WERI-Rb-1 (cell line): ENCODE results near the gene PLCL1.

Experiments
- DNase-seq: peaks from one replicate; pipeline ENCODE4 v3.0.0-alpha.2; 2020
- H3K27ac ChIP-seq: fragments of 250-450 bp; sonication (Bioruptor Pico); 2 replicates; pipeline ENCODE4 v1.5.1; 2020; ENCODE audit warnings: mild to moderate bottlenecking, moderate library complexity
- H3K27me3 ChIP-seq: fragments of 250-450 bp; sonication (Bioruptor Pico); 2 replicates; pipeline ENCODE4 v1.5.1; 2021; ENCODE audit warnings: mild to moderate bottlenecking, low read depth, moderate library complexity; ENCODE audit not compliant: insufficient read depth, severe bottlenecking
- H3K36me3 ChIP-seq: fragments of 250-450 bp; sonication (Bioruptor Pico); 2 replicates; pipeline ENCODE4 v1.5.1; 2020; ENCODE audit warnings: mild to moderate bottlenecking, moderate library complexity
- H3K4me3 ChIP-seq: 2 replicates; pipeline ENCODE4 v1.5.1; 2011; ENCODE audit warnings: low read depth, mild to moderate bottlenecking, control low read depth, low read length
- H3K9me3 ChIP-seq: fragments of 250-450 bp; sonication (Bioruptor Pico); 2 replicates; pipeline ENCODE4 v1.5.1; 2021; ENCODE audit warnings: mild to moderate bottlenecking, moderate library complexity; ENCODE audit not compliant: severe bottlenecking
- CTCF ChIP-seq: IDR thresholded peaks from 2 replicates; pipeline ENCODE4 v1.5.1; 2011; ENCODE audit warnings: low read depth, mild to moderate bottlenecking, control low read depth, inconsistent platforms, low read length

Gene PLCL1

GRCh38 chr2:197804758-197805714 is 643 bp downstream of the PLCL1 start:
- no peak for TF ChIP-seq CTCF
- H3K9me3 ChIP-seq, result no peaks in the 10 kb centered on the region
- H3K36me3 ChIP-seq, result no peaks in the 10 kb centered on the region
- peaks cover 9% of the 10 kb centered on the region for H3K27me3 ChIP-seq
- peak; percentile 17 for DNase-seq
- no peak overlapping the region for H3K27ac ChIP-seq
- peak overlapping the region; percentile 64 for H3K4me3 ChIP-seq

- DNase-seq, result no peak
- no peaks in the 10 kb centered on the region for H3K9me3 ChIP-seq
- TF ChIP-seq CTCF, result no peak
- peaks cover 9% of the 10 kb centered on the region for H3K27me3 ChIP-seq
- H3K36me3 ChIP-seq, result no peaks in the 10 kb centered on the region
- H3K27ac ChIP-seq, result no peak overlapping the region
- H3K4me3 ChIP-seq, result no peak overlapping the region
Observed at GRCh38 chr2:197805715-197806633, 1.6 kb downstream of the PLCL1 start.

GRCh38 chr2:197809064-197809463 is 4.7 kb downstream of the PLCL1 start:
- no peak for DNase-seq
- peaks cover 9% of the 10 kb centered on the region for H3K27me3 ChIP-seq
- H3K4me3 ChIP-seq, result no peak overlapping the region
- H3K36me3 ChIP-seq, result no peaks in the 10 kb centered on the region
- no peaks in the 10 kb centered on the region for H3K9me3 ChIP-seq
- no peak for TF ChIP-seq CTCF
- no peak overlapping the region for H3K27ac ChIP-seq

GRCh38 chr2:197810016-197810415 is 5.6 kb downstream of the PLCL1 start:
- Histone ChIP-seq H3K4me3 (no peak overlapping the region), H3K36me3 (no peaks in the 10 kb centered on the region), H3K9me3 (no peaks in the 10 kb centered on the region), H3K27ac (no peak overlapping the region), H3K27me3 (peaks cover 7% of the 10 kb centered on the region)
- no peak for TF ChIP-seq CTCF
- no peak for DNase-seq

- H3K36me3 ChIP-seq, result no peaks in the 10 kb centered on the region
Observed at GRCh38 chr2:197810491-197810890, 6.1 kb downstream of the PLCL1 start.

More at GRCh38 chr2:197810491-197810890, 6.1 kb downstream of the PLCL1 start:
- Histone ChIP-seq H3K27me3 (peaks cover 2% of the 10 kb centered on the region), H3K4me3 (no peak overlapping the region), H3K9me3 (no peaks in the 10 kb centered on the region), H3K27ac (no peak overlapping the region)
- TF ChIP-seq CTCF, result no peak
- no peak for DNase-seq
